HCT116 (cell line): ENCODE results near the gene NELL1. TPM values are rescaled to one million over a fixed set of nuclear protein-coding genes. Genes with fewer than 3 reads are reported as not detected.

Experiments used
- ATAC-seq: fragments of 200-7000 bp; cut with Tn5 transposase; 2 replicates; pipeline ENCODE4 v1.9.1; 2020; ENCODE audit warnings: mild to moderate bottlenecking, moderate library complexity
- BruUV-seq: library from RNA; stranded (reverse); fragments of 400-500 nt; replicated peaks from 2 replicates; lab custom pipeline; 2021; lab: Mats Ljungman, UMichigan
- CTCF ChIA-PET: fragments of 300-600 bp; sonication (Branson Sonifier 250); formaldehyde crosslinking; loops from one replicate; lab custom pipeline; 2021; ENCODE audit warnings: antibody characterized with exemption; lab: Charles Lee
- POLR2A ChIA-PET: fragments of 300-600, 350-600 bp; sonication (Branson Sonifier 250); formaldehyde crosslinking; loops from one replicate; lab custom pipeline; 2021; ENCODE audit warnings: antibody characterized with exemption; lab: Charles Lee
- RAD21 ChIA-PET, 2 experiments: fragments of 300-600 bp; sonication (Branson Sonifier 250); formaldehyde crosslinking; loops; one replicate each; lab custom pipeline; 2023; ENCODE audit warnings: low total read pairs in 2 of 2; ENCODE audit not compliant: uncharacterized antibody in 2 of 2, unreplicated experiment in 2 of 2, low non-redundant PET in 1 of 2; lab: Charles Lee
- DNase-seq: peaks from one replicate; pipeline ENCODE4 v3.0.0-alpha.2; 2010; ENCODE audit warnings: low read depth, low spot score
- H2AFZ ChIP-seq: fragments of 200-600 bp; shearing (Covaris generic), sonication (generic); 2 replicates; pipeline ENCODE4 v1.6.1; 2017; ENCODE audit warnings: low read depth, mixed run types, mixed read lengths, antibody characterized with exemption, low read length; ENCODE audit not compliant: poor library complexity, severe bottlenecking
- H3K27ac ChIP-seq: 2 replicates; pipeline ENCODE4 v1.5.1; 2012; ENCODE audit warnings: low read depth, low read length
- H3K27me3 ChIP-seq: fragments of 200-600 bp; sonication (generic); 2 replicates; pipeline ENCODE4 v1.6.1; 2016; ENCODE audit warnings: mixed run types, low read length, mixed read lengths; ENCODE audit not compliant: insufficient read depth
- H3K36me3 ChIP-seq, 2 experiments: fragments of 200-500 bp in 1 of 2; fragments of 200-600 bp in 1 of 2; sonication (Bioruptor generic) in 1 of 2; sonication (generic) in 1 of 2; 2 replicates each; pipeline versions ENCODE4 v1.5.1 to v1.6.1; 2014 to 2016; ENCODE audit warnings: low read length in 2 of 2, inconsistent platforms in 1 of 2, mixed read lengths in 1 of 2, mixed run types in 1 of 2; ENCODE audit not compliant: insufficient read depth in 2 of 2, control insufficient read depth in 1 of 2
- H3K4me1 ChIP-seq, 2 experiments: fragments of 200-600 bp in 1 of 2; sonication (generic) in 1 of 2; 2 replicates each; pipeline versions ENCODE4 v1.5.1 to v1.6.1; 2012 to 2017; ENCODE audit warnings: low read length in 2 of 2, inconsistent platforms in 1 of 2, mild to moderate bottlenecking in 1 of 2, mixed read lengths in 1 of 2, mixed run types in 1 of 2, moderate library complexity in 1 of 2; ENCODE audit not compliant: insufficient read depth in 2 of 2, control insufficient read depth in 1 of 2
- H3K4me2 ChIP-seq: fragments of 200-600 bp; sonication (generic); 2 replicates; pipeline ENCODE4 v1.6.1; 2017; ENCODE audit warnings: mixed run types, low read length, mixed read lengths
- H3K4me3 ChIP-seq, 2 experiments: fragments of 200-600 bp in 1 of 2; sonication (generic) in 1 of 2; replicated peaks in 1 of 2; 2 replicates each; pipeline ENCODE4 v1.5.1; 2011 to 2016; ENCODE audit warnings: low read length in 2 of 2, control low read depth in 1 of 2, low read depth in 1 of 2, mild to moderate bottlenecking in 1 of 2, mixed read lengths in 1 of 2, mixed run types in 1 of 2
- H3K79me2 ChIP-seq: fragments of 200-600 bp; sonication (generic); 2 replicates; pipeline ENCODE4 v1.6.1; 2017; ENCODE audit warnings: mild to moderate bottlenecking, mixed run types, low read length, moderate library complexity, mixed read lengths; ENCODE audit not compliant: insufficient read depth
- H3K9ac ChIP-seq: fragments of 200-600 bp; sonication (generic); 2 replicates; pipeline ENCODE4 v1.6.1; 2016; ENCODE audit warnings: low read length, mixed read lengths
- H3K9me2 ChIP-seq: fragments of 200-600 bp; sonication (generic), shearing (Covaris generic); 2 replicates; pipeline ENCODE4 v1.6.1; 2017; ENCODE audit warnings: mixed run types, mild to moderate bottlenecking, moderate library complexity; ENCODE audit not compliant: insufficient read depth
- H3K9me3 ChIP-seq, 2 experiments: fragments of 200-500 bp in 1 of 2; fragments of 200-600 bp in 1 of 2; sonication (Bioruptor generic) in 1 of 2; sonication (generic) in 1 of 2; 2 replicates each; pipeline ENCODE4 v1.6.1; 2014 to 2017; ENCODE audit warnings: low read length in 2 of 2, mixed read lengths in 2 of 2, inconsistent platforms in 1 of 2, low read depth in 1 of 2, mild to moderate bottlenecking in 1 of 2, mixed run types in 1 of 2, moderate library complexity in 1 of 2; ENCODE audit not compliant: control insufficient read depth in 1 of 2, insufficient read depth in 1 of 2
- H4K20me1 ChIP-seq: fragments of 200-600 bp; sonication (generic), shearing (Covaris generic); 2 replicates; pipeline ENCODE4 v1.6.1; 2017; ENCODE audit warnings: mixed run types, mild to moderate bottlenecking, moderate library complexity; ENCODE audit not compliant: insufficient read depth
- ATF3 ChIP-seq: IDR thresholded peaks from 2 replicates; pipeline ENCODE4 v1.6.1; 2012
- CEBPB ChIP-seq: IDR thresholded peaks from 2 replicates; pipeline ENCODE4 v1.6.1; 2012; ENCODE audit warnings: low read depth
- CTCF ChIP-seq, 3 experiments: fragments of 200-600 bp in 1 of 3; sonication (generic) in 1 of 3; IDR thresholded peaks in 2 of 3; conservative IDR thresholded peaks in 1 of 3; 2 replicates each; pipeline ENCODE4 v1.5.1; 2012 to 2017; ENCODE audit warnings: low read depth in 2 of 3, low read length in 2 of 3, antibody characterized with exemption in 1 of 3, borderline replicate concordance in 1 of 3, control low read depth in 1 of 3, mild to moderate bottlenecking in 1 of 3, mixed read lengths in 1 of 3, mixed run types in 1 of 3, moderate library complexity in 1 of 3; ENCODE audit not compliant: insufficient read depth in 1 of 3
- EZH2phosphoT487 ChIP-seq: fragments of 200-600 bp; IDR thresholded peaks from 2 replicates; pipeline ENCODE4 v1.6.1; 2018; ENCODE audit warnings: antibody characterized with exemption, borderline replicate concordance
- FOSL1 ChIP-seq: IDR thresholded peaks from 2 replicates; pipeline ENCODE4 v1.6.1; 2012; ENCODE audit warnings: low read depth
- JUND ChIP-seq: IDR thresholded peaks from 2 replicates; pipeline ENCODE4 v1.6.1; 2012
- SIN3A ChIP-seq: IDR thresholded peaks from 2 replicates; pipeline ENCODE4 v1.6.1; 2012; ENCODE audit warnings: low read depth
- SP1 ChIP-seq: IDR thresholded peaks from 2 replicates; pipeline ENCODE4 v1.6.1; 2012; ENCODE audit warnings: low read depth
- YY1 ChIP-seq: IDR thresholded peaks from 2 replicates; pipeline ENCODE4 v1.6.1; 2011; ENCODE audit warnings: low read length, low read depth, moderate library complexity, mild to moderate bottlenecking; ENCODE audit not compliant: insufficient replicate concordance; ENCODE audit errors: extremely low read depth
- ZBTB33 ChIP-seq: IDR thresholded peaks from 2 replicates; pipeline ENCODE4 v1.6.1; 2011; ENCODE audit warnings: mild to moderate bottlenecking, low read length, moderate library complexity; ENCODE audit not compliant: insufficient replicate concordance; ENCODE audit errors: extremely low read depth
- ZNF274 ChIP-seq: fragments of 200-500 bp; sonication (Bioruptor generic); IDR thresholded peaks from 2 replicates; pipeline ENCODE4 v1.6.1; 2014; ENCODE audit warnings: mild to moderate bottlenecking, low read depth, low read length, inconsistent platforms
- intact Hi-C: fragments of 100-400 bp; cut with micrococcal nuclease; formaldehyde crosslinking; loops from 2 replicates; pipeline ENCODE4 v1.10.0; 2022
- total RNA-seq: library from RNA; stranded (reverse); gene quantifications from one replicate; pipeline ENCODE4 v1.2.1, GENCODE V29; 2021; ENCODE audit not compliant: unreplicated experiment

The NELL1 gene
- total RNA-seq, 1 experiment from 2014 or later: not detected

GRCh38 chr11:20873054-20873453 is 203.7 kb downstream of the NELL1 start:
- H3K4me2 ChIP-seq: no peak overlapping the region
- H3K79me2 ChIP-seq: no peaks in the 10 kb centered on the region
- H3K9me2 ChIP-seq: no peaks in the 10 kb centered on the region
- ChIA-PET CTCF (no interaction called here), RAD21 (no interaction called here)
- H3K4me3 ChIP-seq: no peak overlapping the region
- H3K27ac ChIP-seq: no peak overlapping the region
- no TSS peak for BruUV-seq
- H3K9ac ChIP-seq: no peak overlapping the region
- no peak overlapping the region for H2AFZ ChIP-seq
- no peak for ATAC-seq
- H3K36me3 ChIP-seq: no peaks in the 10 kb centered on the region
- H3K9me3 ChIP-seq: 0 out of 4 replicates have a peak, but pooled peaks cover 0 to 6% of the 10 kb centered on the region in 2 experiments
- no peak for DNase-seq
- TF ChIP-seq CTCF (IDR thresholded peaks at IDR 0.05 in 2 of 3, conservative IDR thresholded peaks at IDR 0.05 in 1 of 3; ENCODE audit: borderline replicate concordance in 1 of 3, insufficient read depth in 1 of 3, low read depth in 2 of 3, low read length in 2 of 3) (peak in 1 of 3 experiments; percentile 39; a peak in 2 of 6 replicates), SIN3A (no peak)
- TF ChIP-seq, all 23 proteins: peak for 1
- Histone ChIP-seq H3K27me3 (no peaks in the 10 kb centered on the region), H4K20me1 (no peaks in the 10 kb centered on the region), H3K4me1 (no peaks in the 10 kb centered on the region)
- intact Hi-C loops: no loop called here
- POLR2A ChIA-PET: no interaction called here

- H3K9me3 ChIP-seq: 0 out of 4 replicates have a peak, but pooled peaks cover 0 to 4% of the 10 kb centered on the region in 2 experiments
- no peak overlapping the region for H3K27ac ChIP-seq
- RAD21 ChIA-PET: no interaction called here
- BruUV-seq: no TSS peak
- H3K79me2 ChIP-seq: no peaks in the 10 kb centered on the region
- POLR2A ChIA-PET: no interaction called here
- no peaks in the 10 kb centered on the region for H3K9me2 ChIP-seq
- H3K4me2 ChIP-seq: no peak overlapping the region
- H3K9ac ChIP-seq: no peak overlapping the region
- ATAC-seq: no peak
- H2AFZ ChIP-seq: no peak overlapping the region
- no peaks in the 10 kb centered on the region for H3K27me3 ChIP-seq
- no peaks in the 10 kb centered on the region for H3K36me3 ChIP-seq
- DNase-seq: no peak
- no peaks in the 10 kb centered on the region for H4K20me1 ChIP-seq
- H3K4me1 ChIP-seq: no peaks in the 10 kb centered on the region
- H3K4me3 ChIP-seq: no peak overlapping the region
- CTCF ChIA-PET: no interaction called here
- intact Hi-C loops: no loop called here
- TF ChIP-seq YY1: no peak
- TF ChIP-seq ZBTB33: no peak
- TF ChIP-seq SIN3A: no peak
- no peak for TF ChIP-seq JUND
- TF ChIP-seq FOSL1: no peak
- no peak for TF ChIP-seq ATF3
- TF ChIP-seq EZH2phosphoT487: no peak
- TF ChIP-seq CTCF (IDR thresholded peaks at IDR 0.05 in 2 of 3, conservative IDR thresholded peaks at IDR 0.05 in 1 of 3; ENCODE audit: borderline replicate concordance in 1 of 3, insufficient read depth in 1 of 3, low read depth in 2 of 3, low read length in 2 of 3): no peak
- TF ChIP-seq CEBPB: no peak
- no peak for TF ChIP-seq SP1
- no peak for TF ChIP-seq ZNF274
These were observed 205.0 kb downstream of the NELL1 start for GRCh38 chr11:20874358-20874757.
